ENCODE measurements around the gene SYTL5.
"Not testable (repeated sequence)": the region's sequence is repeated elsewhere in the genome, so short reads cannot be mapped to it uniquely, and the experiment has no call there.

Gene SYTL5

DNA sequence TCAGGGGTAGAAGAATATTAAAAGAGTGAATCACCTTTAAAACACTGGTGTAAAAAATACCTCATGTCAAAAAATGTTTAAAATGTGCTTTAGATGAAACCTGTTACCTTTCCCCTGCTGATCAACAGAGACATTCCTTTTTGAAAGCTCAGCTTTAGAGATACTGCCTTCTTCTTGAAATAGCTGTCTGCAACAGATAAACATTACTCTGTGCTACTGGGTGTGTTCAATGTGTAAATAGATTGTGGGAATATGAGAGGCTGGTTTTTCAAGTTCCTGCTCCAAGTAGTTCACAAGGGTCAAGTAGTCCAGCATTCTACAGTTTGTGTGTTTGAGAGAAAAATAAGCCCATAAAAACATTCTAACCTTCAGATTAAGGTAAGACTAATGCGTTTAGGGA is at the start of gene SYTL5:
SYTL5 (plus strand) TSS at position 263 of the 400 bp plus-strand sequence. CDS start 27,337 bp downstream, outside the sequence.
- DNase-seq: no peak

DNA sequence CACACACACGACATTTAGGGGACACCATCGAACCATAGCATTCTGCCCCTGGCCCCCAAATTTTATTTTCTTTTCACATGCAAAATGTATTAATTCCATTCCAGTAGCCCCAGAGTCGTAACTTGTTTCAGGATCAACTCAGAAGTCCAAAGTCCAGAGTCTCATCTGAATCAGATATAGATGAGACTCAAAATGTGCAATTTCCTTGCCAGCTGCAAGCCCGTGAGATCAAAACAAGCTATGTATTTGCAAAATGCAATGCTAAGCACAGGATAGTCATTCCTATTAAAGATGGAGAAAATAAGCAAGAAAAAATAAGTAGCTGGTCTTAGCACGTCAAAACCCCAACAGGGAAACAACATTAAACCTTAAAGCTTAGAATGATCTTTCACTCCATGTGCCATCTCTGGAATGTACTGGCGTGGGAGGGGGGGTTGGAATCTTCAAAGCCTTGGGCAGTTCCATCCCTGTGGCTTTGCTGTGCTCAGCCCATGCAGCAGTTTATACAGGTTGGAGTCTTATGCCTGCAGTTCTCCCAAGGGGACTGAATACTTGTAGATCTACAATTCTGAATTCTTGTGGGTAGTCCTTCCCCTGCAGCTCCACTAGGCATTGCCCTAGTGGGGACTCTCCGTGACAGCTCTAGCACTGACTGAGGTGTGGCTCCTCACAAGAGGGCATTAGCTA is 47.7 kb upstream of the SYTL5 start:
- DNase-seq: no peak

DNA sequence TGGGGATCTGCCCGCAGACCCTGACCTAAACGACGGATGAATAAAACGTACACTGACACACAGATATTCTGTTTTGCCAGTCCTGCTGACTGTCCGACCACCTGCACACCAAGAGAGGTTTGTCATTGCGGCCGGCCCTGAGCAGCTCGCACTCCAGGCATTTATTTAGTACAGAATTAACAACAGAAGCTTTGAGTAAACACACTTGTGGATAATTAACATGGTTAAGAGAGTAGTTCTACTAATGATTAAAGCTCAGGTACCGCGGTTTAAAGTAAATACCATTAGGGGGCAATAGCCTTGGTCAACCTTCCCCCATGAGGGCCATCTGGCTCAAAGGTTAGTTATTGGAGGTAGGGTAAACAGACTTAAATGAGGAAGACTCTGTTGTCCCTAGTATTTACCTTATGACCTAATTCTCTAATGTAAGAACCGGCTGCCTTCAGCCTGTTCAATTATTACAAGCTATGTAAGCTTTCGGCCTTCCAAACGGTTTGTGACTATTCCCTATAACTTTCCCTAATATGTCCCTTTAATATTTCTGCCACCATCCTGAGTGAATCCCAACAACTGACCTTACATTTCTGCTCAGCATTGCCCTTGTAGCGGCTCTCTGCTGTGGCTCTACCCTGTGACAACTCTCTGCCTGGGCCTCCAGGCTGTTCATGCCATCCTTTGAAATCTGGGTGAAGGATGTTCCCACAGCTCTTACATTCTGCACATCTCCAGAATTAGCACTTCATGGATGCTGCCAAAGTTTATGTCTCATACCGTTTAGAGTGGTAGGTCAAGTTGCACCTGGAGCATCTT is 46.9 kb upstream of the SYTL5 start:
- no peak for DNase-seq

DNA sequence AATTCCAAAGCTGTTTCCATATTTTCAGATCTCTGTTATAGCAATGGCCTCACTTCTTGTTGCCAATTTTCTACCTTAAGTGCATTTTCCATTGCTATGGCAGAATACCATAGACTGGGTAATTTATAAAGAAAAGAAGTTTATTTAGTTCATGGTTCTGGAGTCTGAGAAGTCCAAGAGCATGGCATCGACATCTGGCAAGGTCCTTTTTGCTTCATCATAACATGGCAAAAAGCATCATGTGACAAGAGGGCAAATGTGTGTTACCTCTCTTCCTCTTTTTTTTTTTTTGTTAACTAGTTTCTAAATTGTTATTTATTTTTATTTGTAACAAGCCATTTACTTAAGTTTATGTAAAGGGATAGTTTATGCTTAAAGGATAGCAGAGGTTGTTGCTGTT is 45.2 kb upstream of the SYTL5 start:
- no peak for DNase-seq

DNA sequence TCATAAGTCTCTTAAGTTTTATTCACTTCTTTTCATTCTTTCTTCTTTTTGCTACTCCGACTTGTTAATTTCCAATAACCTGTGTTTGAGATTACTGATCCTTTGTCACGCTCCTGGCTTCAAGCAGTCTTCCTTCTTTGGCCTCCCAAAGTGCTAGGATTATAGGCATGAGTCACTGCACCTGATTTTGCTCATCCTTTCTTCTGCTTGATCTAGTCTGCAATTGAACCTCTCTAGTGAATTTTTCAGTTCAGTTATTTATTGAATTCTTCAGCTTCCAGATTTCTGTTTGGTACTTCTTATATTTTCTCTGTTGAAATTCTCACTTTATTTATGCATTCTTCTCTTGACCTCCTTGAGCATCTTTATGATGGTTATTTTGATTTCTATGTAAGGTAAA is 38.6 kb upstream of the SYTL5 start:
- DNase-seq: no peak

DNA sequence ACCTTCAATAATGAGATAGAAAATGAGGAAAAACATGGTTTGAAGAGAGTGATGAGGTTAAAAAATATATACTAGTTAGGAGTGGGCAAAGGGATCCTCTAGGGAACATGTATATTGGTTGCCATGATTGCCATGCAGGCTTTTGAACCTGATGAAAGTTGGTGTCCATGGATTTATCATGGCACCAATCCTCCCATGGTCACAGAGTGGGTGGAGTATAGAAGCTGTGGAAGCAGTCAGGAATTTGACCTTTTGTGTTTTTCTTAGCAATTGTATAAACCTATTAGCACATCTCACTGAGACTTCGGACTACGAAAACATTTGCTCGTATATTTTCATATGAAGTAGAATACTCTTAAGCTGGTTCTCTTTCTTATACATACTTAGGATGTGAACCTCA is 30.9 kb upstream of the SYTL5 start:
- no peak for DNase-seq

DNA sequence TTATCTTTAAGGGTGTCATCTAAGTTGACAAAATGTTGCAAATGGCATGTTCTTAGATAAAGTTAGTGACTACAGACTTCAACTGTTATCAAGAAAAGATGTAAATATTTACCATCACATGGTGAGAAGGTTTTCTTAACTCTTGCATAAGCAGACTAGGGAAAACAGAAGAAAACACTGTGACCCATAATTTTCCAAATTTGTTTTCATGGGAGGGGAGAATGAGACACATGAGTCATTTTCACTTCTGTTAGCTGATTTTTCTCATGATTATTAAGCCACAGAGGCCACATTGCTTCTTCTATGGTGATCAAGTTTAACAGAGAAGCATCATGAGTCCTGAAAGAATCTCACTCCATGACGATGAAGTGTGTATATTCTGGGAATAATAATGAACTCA is 30.2 kb upstream of the SYTL5 start:
- DNase-seq: no peak

DNA sequence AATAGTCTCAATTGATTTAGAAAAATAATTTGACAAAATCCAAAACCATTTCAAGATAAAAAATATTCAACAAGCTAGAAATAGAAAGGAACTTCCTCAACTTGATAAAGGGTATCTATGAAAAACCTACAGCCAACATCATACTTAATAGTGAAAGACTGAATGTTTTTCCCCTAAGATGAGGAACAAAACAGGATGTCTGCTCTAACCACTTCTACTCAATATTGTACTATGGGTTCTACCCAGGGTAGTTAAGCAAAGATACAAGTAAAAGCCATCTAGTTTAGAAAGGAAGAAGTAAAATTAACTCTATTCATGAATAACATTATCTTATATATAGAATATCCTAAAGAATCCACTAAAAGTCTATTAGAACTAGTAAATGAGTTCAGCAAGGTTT is 21.5 kb upstream of the SYTL5 start:
- no peak for DNase-seq

DNA sequence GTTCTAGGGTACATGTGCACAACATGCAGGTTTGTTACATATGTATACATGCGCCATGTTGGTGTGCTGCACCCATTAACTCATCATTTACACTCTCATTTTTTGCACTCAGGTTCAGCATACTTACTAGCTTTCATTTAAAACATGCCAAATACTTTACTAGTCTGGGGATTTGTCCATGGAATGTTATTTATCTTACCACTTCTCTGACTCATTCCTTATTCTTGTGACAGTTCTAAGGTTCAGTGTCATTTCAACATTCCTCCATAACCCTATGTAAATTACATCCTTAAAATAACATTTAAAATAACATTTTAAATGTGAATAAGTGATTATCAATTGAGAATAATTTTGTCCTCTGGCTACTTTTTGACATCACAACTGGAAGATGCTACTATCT is 19.5 kb upstream of the SYTL5 start:
- DNase-seq: no peak

DNA sequence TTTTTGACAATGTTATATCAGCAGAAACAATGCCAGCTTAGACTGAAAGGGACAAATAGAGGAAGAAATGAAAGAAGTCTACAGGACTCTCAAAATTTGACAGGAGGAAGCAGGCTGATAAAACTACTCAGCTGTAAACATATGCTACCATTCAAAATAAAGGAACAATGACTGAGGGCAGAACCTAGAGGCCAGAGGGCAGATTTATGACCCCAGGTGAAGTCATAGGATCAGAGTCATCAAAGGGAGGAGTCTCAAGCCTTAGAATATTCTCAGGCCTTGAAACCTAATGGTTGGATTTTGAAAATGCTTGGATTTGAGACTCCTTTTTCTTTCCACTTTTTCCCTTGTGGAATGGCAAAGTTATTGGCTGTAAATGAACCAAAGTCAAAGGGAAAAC is 17.0 kb upstream of the SYTL5 start:
- DNase-seq: no peak

DNA sequence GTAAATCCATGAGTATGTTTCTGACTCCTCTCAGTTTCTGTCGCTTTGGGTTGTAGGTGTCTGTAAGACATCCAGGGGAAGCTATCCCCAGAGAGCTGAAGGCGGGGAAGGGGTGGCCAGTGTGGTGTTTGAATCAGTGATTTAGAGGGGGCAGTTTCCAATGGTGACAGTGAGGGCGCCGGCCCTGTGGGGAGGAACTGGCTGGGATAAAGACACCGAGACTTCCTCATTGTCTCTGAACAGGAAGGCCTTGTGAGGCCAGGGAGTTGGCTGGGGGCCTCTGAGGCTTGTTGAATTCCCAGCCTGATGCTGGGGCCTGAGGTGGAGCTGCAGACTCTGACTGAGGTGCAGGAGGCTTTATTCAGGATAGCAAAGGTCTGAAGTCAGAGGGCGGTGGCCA is 15.1 kb upstream of the SYTL5 start:
- DNase-seq: not testable (repeated sequence)

DNA sequence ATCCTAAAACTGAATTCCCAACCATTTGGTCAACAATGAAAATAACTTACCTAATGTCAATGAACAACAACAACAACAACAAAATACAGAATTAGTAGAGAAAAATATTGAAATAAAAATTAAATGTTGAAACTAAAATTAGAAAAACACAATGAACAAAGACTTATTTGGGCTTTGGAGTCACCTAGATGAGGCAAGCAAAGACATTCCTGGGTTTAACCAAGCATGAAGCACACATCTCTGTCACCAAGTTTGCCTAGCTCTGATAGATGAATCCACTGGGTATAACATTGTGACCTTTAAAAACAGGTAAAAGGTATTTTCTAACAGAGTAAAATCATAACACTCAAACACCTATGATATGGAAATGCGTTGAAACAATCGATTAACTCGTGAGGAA is 13.2 kb upstream of the SYTL5 start:
- DNase-seq: no peak

DNA sequence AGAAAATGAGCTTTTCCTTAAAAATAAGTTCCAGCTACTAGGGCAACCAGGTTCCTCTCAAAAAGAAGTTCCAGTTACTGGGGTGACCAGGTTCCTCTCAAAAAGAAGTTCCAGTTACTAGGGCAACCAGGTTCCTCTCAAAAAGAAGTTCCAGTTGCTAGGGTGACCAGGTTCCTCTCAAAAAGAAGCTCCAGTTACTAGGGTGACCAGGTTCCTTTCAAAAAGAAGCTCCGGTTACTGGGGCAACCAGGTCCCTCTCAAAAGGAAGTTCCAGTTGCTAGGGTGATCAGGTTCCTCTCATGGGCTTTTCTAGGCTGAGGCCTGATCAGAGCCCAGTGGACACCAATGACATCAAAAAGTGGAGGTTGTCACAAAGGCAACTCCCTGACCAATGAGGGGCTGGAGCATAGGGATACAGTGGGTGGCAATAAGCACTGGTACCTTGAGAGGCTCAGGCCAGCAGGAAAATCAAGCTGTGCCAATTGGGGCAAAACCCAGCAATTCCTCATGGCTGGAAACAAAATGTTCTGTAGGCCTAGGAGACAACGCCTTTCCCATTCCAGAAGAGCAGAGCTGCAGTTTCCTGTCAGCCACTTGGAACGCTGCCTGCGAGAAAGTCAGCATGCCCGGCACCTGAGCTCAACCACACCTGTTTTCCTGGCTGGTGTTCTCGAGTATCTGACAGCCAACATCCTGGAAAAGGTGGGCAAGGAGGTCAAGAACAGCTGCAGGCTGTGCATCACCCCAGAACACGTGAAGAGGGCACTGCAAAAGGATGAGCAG is 12.3 kb upstream of the SYTL5 start:
- no peak for DNase-seq

DNA sequence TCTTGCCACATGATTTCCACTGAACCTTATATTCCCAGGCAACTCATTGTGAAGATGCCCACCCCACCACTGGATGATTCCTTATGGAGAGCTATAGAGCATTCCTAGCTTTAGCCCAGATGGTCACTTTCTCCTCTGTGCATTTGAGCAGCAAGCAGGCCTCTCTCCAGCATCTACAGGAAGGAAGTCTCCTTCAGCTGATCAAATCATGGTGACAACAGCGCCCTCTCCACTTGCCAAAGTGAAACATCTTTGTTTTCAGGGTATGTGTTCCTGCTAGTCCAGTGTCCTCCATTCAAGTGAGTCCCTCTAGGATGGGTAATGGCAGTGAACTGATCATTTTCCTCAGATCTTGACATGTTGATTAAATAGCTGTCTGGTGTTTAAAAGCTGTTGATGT is 10.9 kb upstream of the SYTL5 start:
- no peak for DNase-seq

DNA sequence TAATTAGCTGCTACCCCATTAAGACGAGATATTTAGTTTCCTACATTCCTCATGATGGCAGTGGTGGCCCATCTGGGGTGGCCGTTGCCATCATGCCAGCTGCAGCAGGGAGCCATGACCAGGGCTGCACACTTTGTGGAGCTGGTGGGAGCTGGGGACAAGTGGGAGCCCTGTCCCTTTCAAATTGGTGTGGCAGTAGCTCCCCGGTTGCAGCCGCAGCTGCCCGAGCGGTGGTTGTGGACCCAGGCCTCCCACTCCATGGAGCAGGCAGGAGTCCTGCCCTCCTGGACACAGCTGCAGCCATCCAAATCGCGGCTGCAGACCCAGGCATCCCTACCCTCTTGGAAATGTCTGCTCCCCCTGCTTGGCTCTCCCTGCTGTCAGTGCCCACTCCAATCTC is 9.3 kb upstream of the SYTL5 start:
- DNase-seq: no peak

DNA sequence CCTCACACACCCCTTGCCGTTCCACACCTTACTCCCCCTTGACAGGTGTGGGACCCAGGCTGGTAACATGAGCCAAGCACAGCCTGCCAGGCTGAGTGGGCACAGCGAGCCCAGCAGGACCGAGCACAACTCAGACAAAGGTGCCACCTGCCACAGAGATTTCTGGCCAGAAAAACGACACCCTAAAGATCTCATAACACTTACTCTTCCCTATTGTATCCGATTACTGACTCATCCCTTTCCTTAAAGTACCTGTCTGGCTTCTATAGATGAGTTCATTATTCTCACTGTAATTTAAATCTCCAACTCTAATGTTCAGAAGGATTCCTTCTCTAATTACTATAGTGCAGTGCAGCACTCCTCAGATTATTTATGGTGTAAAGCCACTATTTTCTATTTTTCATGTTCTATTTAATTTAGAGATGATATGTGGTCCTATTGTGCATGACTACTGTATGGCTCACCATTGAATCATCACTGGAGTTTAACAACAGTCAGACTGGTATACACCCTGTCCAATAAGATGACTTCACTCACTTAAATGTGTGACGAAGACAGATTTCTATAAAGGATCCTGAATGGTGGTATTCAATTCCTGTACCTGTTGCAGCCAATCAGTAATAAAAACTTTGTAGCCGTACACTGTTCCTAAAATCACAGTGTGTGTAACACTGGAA is 7.6 kb upstream of the SYTL5 start:
- DNase-seq: no peak

DNA sequence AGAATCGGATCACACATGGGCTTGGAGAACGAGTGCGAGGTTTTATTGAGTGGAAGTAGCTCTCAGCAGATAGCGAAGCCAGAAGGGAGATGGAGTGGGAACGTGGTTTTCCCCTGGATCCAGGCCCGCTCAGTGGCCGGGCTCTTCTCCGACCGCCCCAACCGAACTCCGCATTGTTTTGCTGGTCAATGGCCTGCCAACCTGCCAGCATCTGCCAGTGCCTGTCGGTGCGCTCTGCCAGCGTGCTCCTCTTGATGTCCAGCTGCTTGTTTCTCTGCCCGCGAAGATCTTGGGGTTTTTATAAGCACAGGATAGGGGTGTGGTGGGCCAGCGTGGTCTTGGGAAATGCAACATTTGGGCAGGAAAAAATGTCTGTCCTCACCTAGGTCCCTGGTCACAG is 5.6 kb upstream of the SYTL5 start:
- DNase-seq: no peak

DNA sequence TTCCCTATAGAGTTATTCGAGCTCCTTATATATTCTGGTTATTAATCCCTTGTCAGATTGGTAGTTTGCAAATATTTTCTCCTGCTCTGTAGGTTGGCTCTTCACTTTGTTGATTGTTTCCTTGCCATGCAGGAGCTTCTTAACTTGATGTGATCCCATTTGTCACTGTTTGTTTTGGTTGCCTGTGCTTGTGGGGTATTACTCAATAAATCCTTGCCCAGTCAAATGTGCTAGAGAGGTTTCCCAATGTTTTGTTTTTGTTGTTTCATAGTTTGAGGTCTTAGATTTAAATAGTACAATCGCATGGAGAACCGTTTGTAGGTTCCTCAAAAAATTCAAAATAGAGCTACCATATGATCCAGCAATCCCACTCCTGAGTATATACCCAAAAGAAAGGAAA is 2.3 kb upstream of the SYTL5 start:
- no peak for DNase-seq

DNA sequence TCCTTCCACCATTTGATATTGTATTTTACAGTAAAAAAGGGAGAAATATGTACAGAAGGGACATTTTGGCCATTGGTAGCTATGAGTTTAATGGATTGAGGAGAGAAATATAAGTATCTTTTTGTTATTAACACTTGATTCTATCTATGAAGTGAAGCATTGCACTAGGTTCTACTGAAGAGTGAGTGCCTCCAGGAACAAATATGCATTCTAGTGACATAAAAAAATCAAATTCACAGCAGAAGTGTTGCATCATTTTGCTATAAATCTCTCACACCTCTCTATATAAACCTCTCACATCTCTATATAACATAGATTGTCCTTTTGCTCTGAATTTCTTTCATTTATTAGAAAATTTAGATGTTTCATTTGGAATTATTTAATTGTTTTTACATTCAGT is 425 bp downstream of the SYTL5 start:
- DNase-seq: no peak

DNA sequence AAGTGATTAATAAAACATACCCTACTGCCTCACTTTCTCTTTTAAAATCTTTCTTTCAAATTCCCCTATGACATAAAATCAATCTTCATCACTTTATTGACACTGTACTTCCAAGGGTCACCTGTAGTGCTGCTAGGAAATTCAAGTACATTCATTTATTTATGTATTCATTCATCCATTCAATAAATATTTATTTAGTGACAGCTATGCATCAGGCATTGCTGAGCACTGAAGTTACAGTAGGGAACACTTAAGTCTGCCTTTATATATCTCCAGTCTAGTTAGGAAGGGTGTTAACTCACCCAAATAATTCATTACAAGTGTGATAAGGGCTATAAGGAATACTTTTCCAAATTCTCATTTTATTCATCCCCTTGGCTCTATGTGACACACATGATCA is 2.3 kb downstream of the SYTL5 start:
- no peak for DNase-seq

DNA sequence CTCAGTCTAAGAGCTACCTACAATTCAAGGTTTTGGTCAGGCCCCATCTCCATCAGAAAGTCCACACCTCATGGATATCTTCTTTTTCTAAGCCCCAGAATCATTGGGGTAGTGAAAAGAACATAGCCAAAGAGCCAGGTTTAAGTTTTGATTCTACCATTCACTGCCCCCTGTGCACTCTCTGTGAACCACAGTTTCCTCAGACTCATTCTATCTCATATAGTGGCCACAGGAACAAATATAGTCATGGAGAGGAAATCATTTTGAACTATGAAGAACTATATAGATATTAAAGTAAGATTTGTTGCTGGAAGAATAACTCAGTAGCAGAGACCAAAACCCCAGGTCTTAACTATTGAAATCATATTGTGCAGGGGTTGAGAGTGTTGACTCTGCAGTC is 3.3 kb downstream of the SYTL5 start:
- DNase-seq: no peak

DNA sequence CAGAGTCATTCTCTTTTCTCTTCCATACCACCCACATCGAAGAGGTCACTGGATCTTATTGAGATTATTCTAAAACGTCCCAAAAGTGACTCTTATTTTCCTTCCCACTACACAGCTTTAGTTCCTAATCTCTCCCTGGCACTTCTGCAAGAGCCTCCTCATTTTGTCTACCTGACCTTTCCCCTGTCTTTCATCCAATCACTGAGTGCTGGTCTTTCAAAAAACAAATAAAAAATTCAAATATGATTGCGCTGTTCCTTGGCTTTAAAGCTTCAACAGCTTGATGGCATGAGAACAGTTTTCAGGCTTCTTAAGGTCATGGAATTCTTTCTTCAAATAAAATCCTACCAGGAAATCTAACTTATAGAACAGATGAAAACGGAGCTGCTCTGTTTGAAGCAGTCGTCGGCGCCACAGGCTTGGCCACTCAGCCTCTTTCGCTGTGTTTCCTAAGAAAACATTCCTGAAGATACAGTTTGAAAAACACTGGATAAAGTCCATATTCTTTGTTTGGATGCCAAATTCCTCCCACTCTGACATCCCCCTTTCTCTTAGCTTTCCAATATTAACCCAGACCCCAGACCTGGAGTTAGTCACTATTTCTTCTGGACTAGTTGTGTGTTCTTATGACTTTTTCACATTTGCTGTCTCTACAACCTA is 12.5 kb downstream of the SYTL5 start:
- peak; percentile 21 for DNase-seq

DNA sequence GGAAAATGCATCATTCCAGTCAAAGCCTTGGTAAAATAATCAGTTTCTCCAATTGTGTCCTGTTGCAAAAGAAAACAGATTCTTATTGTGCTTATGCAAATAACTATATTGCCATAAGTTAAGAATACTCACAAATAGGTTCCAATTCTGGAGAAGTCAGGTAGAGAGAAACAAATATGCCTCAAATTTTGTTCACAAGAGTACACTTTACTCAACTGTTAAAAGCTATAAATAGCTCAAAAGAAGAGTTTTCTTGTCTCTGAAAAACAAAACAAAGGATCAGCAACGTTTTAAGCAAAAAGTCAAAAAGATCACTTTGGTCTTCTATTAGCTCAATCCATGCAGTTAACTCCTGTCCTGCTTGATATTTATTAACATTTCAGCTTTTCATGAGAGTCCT is 21.9 kb downstream of the SYTL5 start:
- DNase-seq: no peak
